ENCODE measurements around the gene CNTNAP5. TPM values are rescaled to one million over a fixed set of nuclear protein-coding genes. Genes with fewer than 3 reads are reported as not detected.
A peak's percentile ranks its signal among the peaks of the same experiment; 100 is the strongest.

CNTNAP5 gene
- total RNA-seq, 1 donor, result not detected

GRCh38 chr2:124884315-124884714 is 859.2 kb downstream of the CNTNAP5 start:
- peak; percentile 16 for DNase-seq (ENCODE audit: low read depth)
- TF ChIP-seq, protein P1, sequence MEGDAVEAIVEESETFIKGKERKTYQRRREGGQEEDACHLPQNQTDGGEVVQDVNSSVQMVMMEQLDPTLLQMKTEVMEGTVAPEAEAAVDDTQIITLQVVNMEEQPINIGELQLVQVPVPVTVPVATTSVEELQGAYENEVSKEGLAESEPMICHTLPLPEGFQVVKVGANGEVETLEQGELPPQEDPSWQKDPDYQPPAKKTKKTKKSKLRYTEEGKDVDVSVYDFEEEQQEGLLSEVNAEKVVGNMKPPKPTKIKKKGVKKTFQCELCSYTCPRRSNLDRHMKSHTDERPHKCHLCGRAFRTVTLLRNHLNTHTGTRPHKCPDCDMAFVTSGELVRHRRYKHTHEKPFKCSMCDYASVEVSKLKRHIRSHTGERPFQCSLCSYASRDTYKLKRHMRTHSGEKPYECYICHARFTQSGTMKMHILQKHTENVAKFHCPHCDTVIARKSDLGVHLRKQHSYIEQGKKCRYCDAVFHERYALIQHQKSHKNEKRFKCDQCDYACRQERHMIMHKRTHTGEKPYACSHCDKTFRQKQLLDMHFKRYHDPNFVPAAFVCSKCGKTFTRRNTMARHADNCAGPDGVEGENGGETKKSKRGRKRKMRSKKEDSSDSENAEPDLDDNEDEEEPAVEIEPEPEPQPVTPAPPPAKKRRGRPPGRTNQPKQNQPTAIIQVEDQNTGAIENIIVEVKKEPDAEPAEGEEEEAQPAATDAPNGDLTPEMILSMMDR (IDR thresholded peaks at IDR 0.05; ENCODE audit: insufficient read depth, low read depth, low read length), result no peak
- no peak overlapping the region for H3K4me3 ChIP-seq (ENCODE audit: low read depth, low read length)

GRCh38 chr2:124886216-124886615 is 861.1 kb downstream of the CNTNAP5 start:
- no peak for DNase-seq (ENCODE audit: low read depth)
- TF ChIP-seq, protein P1 (IDR thresholded peaks at IDR 0.05; ENCODE audit: insufficient read depth, low read depth, low read length), result no peak
- H3K4me3 ChIP-seq (ENCODE audit: low read depth, low read length), result no peak overlapping the region

DNA sequence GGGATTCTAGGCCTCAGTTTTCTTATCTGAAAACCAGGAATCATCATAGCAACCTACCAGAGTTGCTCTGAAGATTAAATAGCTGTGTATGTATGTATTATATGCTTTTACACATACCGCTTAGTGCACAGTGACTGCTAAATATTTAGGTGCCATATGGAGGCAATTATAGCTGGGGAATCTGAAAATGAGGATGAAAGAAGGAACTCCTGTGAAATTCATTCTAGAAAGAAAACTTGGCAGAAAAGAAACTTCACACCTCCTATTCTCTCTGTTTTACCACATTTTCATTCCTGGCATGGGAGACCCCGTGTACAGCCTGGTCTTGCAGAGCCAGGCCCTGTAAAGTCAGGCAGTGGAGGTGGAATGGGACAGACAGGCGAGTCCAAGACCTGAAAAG is 862.4 kb downstream of the CNTNAP5 start:
- H3K4me3 ChIP-seq (ENCODE audit: low read depth, low read length), result no peak overlapping the region
- TF ChIP-seq, protein P1 (IDR thresholded peaks at IDR 0.05; ENCODE audit: insufficient read depth, low read depth, low read length), result no peak
- DNase-seq (ENCODE audit: low read depth), result no peak

DNA sequence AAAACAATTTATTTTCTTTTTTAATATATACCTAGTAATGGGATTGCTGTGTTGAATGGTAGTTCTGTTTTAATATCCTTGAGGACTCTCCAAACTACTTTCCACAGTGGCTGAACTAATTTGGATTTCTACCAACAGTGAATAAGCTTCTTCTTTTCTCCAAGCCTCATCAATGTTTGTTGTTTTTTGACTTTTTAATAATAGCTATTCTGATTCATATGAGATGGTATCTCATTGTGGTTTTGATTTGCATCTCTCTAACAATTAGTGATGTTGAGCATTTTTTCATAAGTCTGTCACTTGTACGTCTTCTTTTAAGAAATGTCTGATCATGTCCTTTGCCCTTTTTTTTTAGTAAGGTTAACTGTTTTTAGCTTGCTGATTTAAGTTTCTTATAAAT is 863.3 kb downstream of the CNTNAP5 start:
- no peak overlapping the region for H3K4me3 ChIP-seq (ENCODE audit: low read depth, low read length)
- peak; percentile 15 for DNase-seq (ENCODE audit: low read depth)
- TF ChIP-seq, protein P1 (IDR thresholded peaks at IDR 0.05; ENCODE audit: insufficient read depth, low read depth, low read length), result no peak

DNA sequence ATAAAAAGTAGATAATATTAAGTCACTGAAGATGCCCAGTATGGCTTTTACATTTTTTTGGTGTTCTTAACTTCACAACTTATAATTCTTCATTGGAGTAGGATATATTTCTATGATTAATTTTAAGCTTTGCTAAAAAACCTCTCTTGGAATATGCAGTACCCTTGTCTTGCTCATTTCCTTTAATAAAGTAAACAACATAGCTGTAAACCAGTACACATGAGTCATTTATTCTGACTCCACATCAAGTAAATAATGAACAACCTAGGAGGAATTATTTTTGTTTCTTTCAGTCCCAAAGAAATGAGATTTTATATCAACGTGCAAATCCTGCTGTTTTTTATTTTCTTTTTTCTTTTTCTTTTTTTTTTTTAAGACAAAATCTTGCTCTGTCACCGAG is 869.1 kb downstream of the CNTNAP5 start:
- peak; percentile 44 for DNase-seq (ENCODE audit: low read depth)
- TF ChIP-seq, protein P1 (IDR thresholded peaks at IDR 0.05; ENCODE audit: insufficient read depth, low read depth, low read length), result no peak
- H3K4me3 ChIP-seq (ENCODE audit: low read depth, low read length), result no peak overlapping the region

DNA sequence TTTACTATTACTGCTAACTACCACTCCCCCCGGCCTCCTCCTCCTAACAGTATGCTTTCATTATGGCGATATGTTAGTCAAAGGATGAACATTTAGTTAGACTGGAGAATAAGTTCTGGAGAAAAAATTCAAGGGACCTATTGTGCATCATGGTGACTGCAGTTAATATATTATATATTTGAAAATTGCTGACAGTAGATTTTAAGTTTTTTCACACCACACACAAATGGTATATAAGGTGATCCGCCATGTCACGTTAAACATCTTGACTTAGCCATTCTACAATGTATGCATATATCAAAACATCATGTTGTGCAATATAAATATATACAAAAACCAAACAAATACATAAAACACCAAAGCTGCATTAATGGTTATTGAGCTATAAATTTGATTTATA is 873.7 kb downstream of the CNTNAP5 start:
- no peak for DNase-seq (ENCODE audit: low read depth)
- TF ChIP-seq, protein P1 (IDR thresholded peaks at IDR 0.05; ENCODE audit: insufficient read depth, low read depth, low read length), result no peak
- no peak overlapping the region for H3K4me3 ChIP-seq (ENCODE audit: low read depth, low read length)

- H3K4me3 ChIP-seq (ENCODE audit: low read depth, low read length), result no peak overlapping the region
- peak; percentile 12 for DNase-seq (ENCODE audit: low read depth)
- TF ChIP-seq, protein P1 (IDR thresholded peaks at IDR 0.05; ENCODE audit: insufficient read depth, low read depth, low read length), result no peak
Observed at GRCh38 chr2:124908411-124908810, 883.3 kb downstream of the CNTNAP5 start.
